Measurements from ENCODE around the gene CRACDL.
"Not testable (repeated sequence)": the region's sequence is repeated elsewhere in the genome, so short reads cannot be mapped to it uniquely, and the experiment has no call there.

The CRACDL gene

GRCh38 chr2:98902209-98903063, 33.6 kb downstream of the CRACDL start:
- Histone ChIP-seq H3K4me3 (ENCODE audit: low read depth, low read length) (no peak overlapping the region), H3K36me3 (ENCODE audit: control insufficient read depth, insufficient read depth, low read length) (no peaks in the 10 kb centered on the region), H3K27ac (ENCODE audit: low read depth, low read length) (no peak overlapping the region), H3K9me3 (ENCODE audit: control insufficient read depth, insufficient read depth, low read length) (no peaks in the 10 kb centered on the region), H3K27me3 (ENCODE audit: control insufficient read depth, insufficient read depth, low read length) (no peaks in the 10 kb centered on the region), H3K9ac (ENCODE audit: low read depth, low read length) (no peak overlapping the region), H3K4me1 (ENCODE audit: control insufficient read depth, insufficient read depth, low read length) (no peaks in the 10 kb centered on the region)

GRCh38 chr2:98901702-98902101, 34.3 kb downstream of the CRACDL start:
- no peak overlapping the region for H3K9ac ChIP-seq (ENCODE audit: low read depth, low read length)
- H3K27ac ChIP-seq (ENCODE audit: low read depth, low read length): no peak overlapping the region
- H3K4me1 ChIP-seq (ENCODE audit: control insufficient read depth, insufficient read depth, low read length): no peaks in the 10 kb centered on the region
- no peaks in the 10 kb centered on the region for H3K27me3 ChIP-seq (ENCODE audit: control insufficient read depth, insufficient read depth, low read length)
- no peaks in the 10 kb centered on the region for H3K9me3 ChIP-seq (ENCODE audit: control insufficient read depth, insufficient read depth, low read length)
- H3K36me3 ChIP-seq (ENCODE audit: control insufficient read depth, insufficient read depth, low read length): no peaks in the 10 kb centered on the region
- no peak overlapping the region for H3K4me3 ChIP-seq (ENCODE audit: low read depth, low read length)

- Histone ChIP-seq H3K27me3 (ENCODE audit: control insufficient read depth, insufficient read depth, low read length) (no peaks in the 10 kb centered on the region), H3K4me1 (ENCODE audit: control insufficient read depth, insufficient read depth, low read length) (no peaks in the 10 kb centered on the region), H3K27ac (ENCODE audit: low read depth, low read length) (no peak overlapping the region), H3K36me3 (ENCODE audit: control insufficient read depth, insufficient read depth, low read length) (no peaks in the 10 kb centered on the region), H3K9ac (ENCODE audit: low read depth, low read length) (no peak overlapping the region), H3K9me3 (ENCODE audit: control insufficient read depth, insufficient read depth, low read length) (no peaks in the 10 kb centered on the region), H3K4me3 (ENCODE audit: low read depth, low read length) (no peak overlapping the region)
These were observed 34.7 kb downstream of the CRACDL start for GRCh38 chr2:98901291-98901690.

- H3K27ac ChIP-seq (ENCODE audit: low read depth, low read length): no peak overlapping the region
- no peak overlapping the region for H3K4me3 ChIP-seq (ENCODE audit: low read depth, low read length)
- H3K36me3 ChIP-seq (ENCODE audit: control insufficient read depth, insufficient read depth, low read length): no peaks in the 10 kb centered on the region
- no peak overlapping the region for H3K9ac ChIP-seq (ENCODE audit: low read depth, low read length)
- H3K4me1 ChIP-seq (ENCODE audit: control insufficient read depth, insufficient read depth, low read length): no peaks in the 10 kb centered on the region
- no peaks in the 10 kb centered on the region for H3K9me3 ChIP-seq (ENCODE audit: control insufficient read depth, insufficient read depth, low read length)
- no peaks in the 10 kb centered on the region for H3K27me3 ChIP-seq (ENCODE audit: control insufficient read depth, insufficient read depth, low read length)
These were observed 35.3 kb downstream of the CRACDL start for GRCh38 chr2:98900721-98901120.

- H3K27me3 ChIP-seq (ENCODE audit: control insufficient read depth, insufficient read depth, low read length); H3K9me3 ChIP-seq (ENCODE audit: control insufficient read depth, insufficient read depth, low read length); H3K4me3 ChIP-seq (ENCODE audit: low read depth, low read length); H3K9ac ChIP-seq (ENCODE audit: low read depth, low read length); H3K27ac ChIP-seq (ENCODE audit: low read depth, low read length); H3K36me3 ChIP-seq (ENCODE audit: control insufficient read depth, insufficient read depth, low read length); H3K4me1 ChIP-seq (ENCODE audit: control insufficient read depth, insufficient read depth, low read length): not testable (repeated sequence)
These were observed 36.3 kb downstream of the CRACDL start for GRCh38 chr2:98899703-98900078.

GRCh38 chr2:98899041-98899702, 36.9 kb downstream of the CRACDL start:
- Histone ChIP-seq H3K27me3 (ENCODE audit: control insufficient read depth, insufficient read depth, low read length) (no peaks in the 10 kb centered on the region), H3K36me3 (ENCODE audit: control insufficient read depth, insufficient read depth, low read length) (no peaks in the 10 kb centered on the region), H3K4me1 (ENCODE audit: control insufficient read depth, insufficient read depth, low read length) (no peaks in the 10 kb centered on the region), H3K4me3 (ENCODE audit: low read depth, low read length) (no peak overlapping the region), H3K9ac (ENCODE audit: low read depth, low read length) (no peak overlapping the region), H3K27ac (ENCODE audit: low read depth, low read length) (no peak overlapping the region), H3K9me3 (ENCODE audit: control insufficient read depth, insufficient read depth, low read length) (no peaks in the 10 kb centered on the region)

- H3K27ac ChIP-seq (ENCODE audit: low read depth, low read length): no peak overlapping the region
- no peaks in the 10 kb centered on the region for H3K36me3 ChIP-seq (ENCODE audit: control insufficient read depth, insufficient read depth, low read length)
- no peaks in the 10 kb centered on the region for H3K9me3 ChIP-seq (ENCODE audit: control insufficient read depth, insufficient read depth, low read length)
- no peak overlapping the region for H3K9ac ChIP-seq (ENCODE audit: low read depth, low read length)
- H3K27me3 ChIP-seq (ENCODE audit: control insufficient read depth, insufficient read depth, low read length): no peaks in the 10 kb centered on the region
- H3K4me3 ChIP-seq (ENCODE audit: low read depth, low read length): no peak overlapping the region
- no peaks in the 10 kb centered on the region for H3K4me1 ChIP-seq (ENCODE audit: control insufficient read depth, insufficient read depth, low read length)
These were observed 37.6 kb downstream of the CRACDL start for GRCh38 chr2:98898423-98898841.

- Histone ChIP-seq H3K4me1 (ENCODE audit: control insufficient read depth, insufficient read depth, low read length) (no peaks in the 10 kb centered on the region), H3K27ac (ENCODE audit: low read depth, low read length) (no peak overlapping the region), H3K36me3 (ENCODE audit: control insufficient read depth, insufficient read depth, low read length) (no peaks in the 10 kb centered on the region), H3K9me3 (ENCODE audit: control insufficient read depth, insufficient read depth, low read length) (no peaks in the 10 kb centered on the region), H3K4me3 (ENCODE audit: low read depth, low read length) (no peak overlapping the region), H3K27me3 (ENCODE audit: control insufficient read depth, insufficient read depth, low read length) (no peaks in the 10 kb centered on the region), H3K9ac (ENCODE audit: low read depth, low read length) (no peak overlapping the region)
These were observed 38.3 kb downstream of the CRACDL start for GRCh38 chr2:98897746-98898145.

- H3K27ac ChIP-seq (ENCODE audit: low read depth, low read length): no peak overlapping the region
- no peaks in the 10 kb centered on the region for H3K36me3 ChIP-seq (ENCODE audit: control insufficient read depth, insufficient read depth, low read length)
- H3K9ac ChIP-seq (ENCODE audit: low read depth, low read length): no peak overlapping the region
- H3K4me3 ChIP-seq (ENCODE audit: low read depth, low read length): no peak overlapping the region
- H3K4me1 ChIP-seq (ENCODE audit: control insufficient read depth, insufficient read depth, low read length): no peaks in the 10 kb centered on the region
- H3K27me3 ChIP-seq (ENCODE audit: control insufficient read depth, insufficient read depth, low read length): no peaks in the 10 kb centered on the region
- H3K9me3 ChIP-seq (ENCODE audit: control insufficient read depth, insufficient read depth, low read length): no peaks in the 10 kb centered on the region
These were observed 39.1 kb downstream of the CRACDL start for GRCh38 chr2:98896944-98897343.

GRCh38 chr2:98896416-98896815, 39.6 kb downstream of the CRACDL start:
- no peak overlapping the region for H3K4me3 ChIP-seq (ENCODE audit: low read depth, low read length)
- no peaks in the 10 kb centered on the region for H3K36me3 ChIP-seq (ENCODE audit: control insufficient read depth, insufficient read depth, low read length)
- no peaks in the 10 kb centered on the region for H3K9me3 ChIP-seq (ENCODE audit: control insufficient read depth, insufficient read depth, low read length)
- no peak overlapping the region for H3K27ac ChIP-seq (ENCODE audit: low read depth, low read length)
- H3K4me1 ChIP-seq (ENCODE audit: control insufficient read depth, insufficient read depth, low read length): no peaks in the 10 kb centered on the region
- no peaks in the 10 kb centered on the region for H3K27me3 ChIP-seq (ENCODE audit: control insufficient read depth, insufficient read depth, low read length)
- no peak overlapping the region for H3K9ac ChIP-seq (ENCODE audit: low read depth, low read length)

GRCh38 chr2:98895901-98896300, 40.1 kb downstream of the CRACDL start:
- Histone ChIP-seq H3K4me3 (ENCODE audit: low read depth, low read length) (no peak overlapping the region), H3K9ac (ENCODE audit: low read depth, low read length) (no peak overlapping the region), H3K36me3 (ENCODE audit: control insufficient read depth, insufficient read depth, low read length) (no peaks in the 10 kb centered on the region), H3K4me1 (ENCODE audit: control insufficient read depth, insufficient read depth, low read length) (no peaks in the 10 kb centered on the region), H3K27me3 (ENCODE audit: control insufficient read depth, insufficient read depth, low read length) (no peaks in the 10 kb centered on the region), H3K9me3 (ENCODE audit: control insufficient read depth, insufficient read depth, low read length) (no peaks in the 10 kb centered on the region), H3K27ac (ENCODE audit: low read depth, low read length) (no peak overlapping the region)
